Smooth muscle cell of the brain vasculature (primary cell): ENCODE results near the gene EQTN.

Experiments
- DNase-seq: peaks from one replicate; pipeline ENCODE4 v3.0.0-alpha.2; 2012; ENCODE audit warnings: low read depth, low spot score

EQTN gene

DNA sequence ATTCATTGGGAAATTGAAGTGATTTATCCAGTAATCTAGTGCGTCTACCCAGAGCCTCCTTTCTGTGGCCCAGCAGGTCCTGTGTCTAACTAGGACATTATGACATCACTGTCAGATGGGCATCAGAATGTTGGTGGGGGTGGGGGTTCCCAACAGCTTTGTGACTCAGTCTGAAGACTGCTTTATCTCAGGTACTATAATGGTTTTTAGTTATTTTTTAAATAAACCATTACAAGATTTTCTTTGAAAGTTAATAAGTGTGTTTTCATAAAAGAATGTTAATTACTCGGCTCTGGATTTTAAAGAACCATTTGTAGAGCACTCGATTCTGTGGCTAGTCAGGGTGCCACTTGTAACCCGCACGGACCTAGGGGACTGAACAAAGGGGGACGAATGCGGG is at the start of gene EQTN:
Gene EQTN (minus strand): TSS at position 101 of the 400 bp plus-strand sequence. CDS start 95 bp downstream, at position 6.
- DNase-seq: no peak

DNA sequence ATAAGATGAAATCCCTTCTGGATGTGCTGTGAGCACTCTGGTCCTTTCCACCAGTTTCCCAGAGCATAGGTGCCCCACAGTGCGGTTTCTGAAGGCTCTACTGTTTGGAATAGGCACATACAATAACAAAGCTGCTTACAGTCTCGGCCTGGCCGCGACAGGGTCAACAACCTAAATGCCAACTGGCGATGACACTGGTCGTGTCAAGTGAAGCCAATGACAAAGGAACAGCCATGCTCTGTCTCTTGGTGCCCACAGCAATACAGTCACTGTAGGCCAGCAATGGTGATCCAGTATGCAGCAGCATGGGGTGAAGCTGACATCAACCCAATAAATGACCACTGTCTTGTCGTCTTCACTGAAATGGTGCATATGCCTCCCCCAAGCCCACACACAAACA is 47.8 kb upstream of the EQTN start:
- DNase-seq: no peak

DNA sequence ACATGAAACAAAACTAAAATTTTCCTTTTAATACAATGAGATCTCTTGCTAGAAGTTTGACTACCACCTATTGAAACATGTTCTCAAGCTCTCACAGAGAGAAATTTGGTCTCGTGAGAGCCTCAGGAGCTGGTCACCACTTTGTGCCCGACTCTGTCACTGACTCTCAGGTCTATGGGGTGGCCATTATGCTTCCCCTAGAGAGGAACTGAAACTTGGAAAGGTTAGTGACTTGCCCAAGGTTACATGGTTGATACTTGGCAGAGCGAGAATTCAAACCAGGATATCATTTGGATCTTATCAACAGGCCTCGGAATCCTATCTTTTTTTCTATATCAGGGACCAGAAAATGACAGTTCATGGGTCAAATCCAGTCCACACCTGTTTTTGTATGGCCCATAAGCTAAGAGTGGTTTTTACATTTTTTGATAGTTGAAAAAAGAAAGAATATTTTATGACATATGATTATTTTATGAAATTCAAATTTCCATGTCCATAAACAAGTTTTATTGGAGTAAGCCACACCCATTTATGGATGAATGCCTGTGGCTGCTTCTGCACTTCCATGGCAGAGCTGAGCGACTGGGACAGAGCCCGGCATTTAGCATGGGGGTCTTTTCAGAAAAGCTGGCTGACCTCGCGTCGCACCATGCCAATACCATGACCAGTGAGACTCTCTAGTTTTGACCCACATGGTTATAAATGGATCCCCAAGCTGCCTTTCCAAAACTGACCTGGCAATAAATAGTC is 44.8 kb upstream of the EQTN start:
- DNase-seq: no peak

DNA sequence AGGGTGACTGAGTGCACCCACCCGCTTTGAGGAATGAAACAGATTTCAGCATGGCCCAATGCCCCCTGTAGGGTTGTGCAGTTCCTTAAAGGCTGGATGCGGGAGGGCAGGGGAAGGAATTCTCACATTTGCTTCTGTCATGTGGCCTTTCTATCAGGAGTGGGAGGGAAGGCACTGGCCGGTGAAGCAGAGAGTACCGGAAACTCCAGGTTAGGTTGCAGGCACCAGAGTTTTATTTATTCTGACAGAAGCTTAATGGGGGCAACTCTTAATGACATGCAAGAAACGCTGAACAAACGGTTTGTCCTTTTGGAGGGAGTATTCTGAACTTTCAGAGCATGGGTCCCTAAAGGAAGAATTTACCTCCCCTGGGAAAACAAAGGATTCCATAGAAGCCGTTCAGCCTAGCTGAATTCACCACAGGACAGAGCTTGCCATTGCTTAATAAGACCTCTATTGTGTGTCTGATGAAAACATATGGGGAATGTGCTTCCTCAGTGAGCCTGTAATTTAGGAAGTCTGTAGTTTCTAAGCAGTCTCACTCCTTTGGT is 44.1 kb upstream of the EQTN start:
- DNase-seq: no peak

DNA sequence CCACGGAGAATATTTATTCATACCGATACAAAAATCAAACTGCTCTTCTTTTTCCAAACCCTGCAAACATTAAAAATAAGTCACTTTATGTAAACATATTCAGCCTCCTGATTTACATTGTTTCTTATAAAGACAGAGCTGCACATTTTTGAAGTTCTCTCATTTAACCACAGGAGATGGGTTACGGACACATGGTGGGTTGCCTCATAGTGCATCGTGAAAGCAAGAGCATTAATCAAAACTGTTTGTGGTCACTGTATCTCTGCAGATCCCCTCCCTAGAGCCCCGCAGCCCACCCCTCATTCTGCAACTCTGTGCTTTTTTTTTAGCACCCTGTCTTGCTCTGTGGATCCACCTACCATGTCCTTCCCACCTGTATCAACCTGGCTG is 43.3 kb upstream of the EQTN start:
- no peak for DNase-seq

DNA sequence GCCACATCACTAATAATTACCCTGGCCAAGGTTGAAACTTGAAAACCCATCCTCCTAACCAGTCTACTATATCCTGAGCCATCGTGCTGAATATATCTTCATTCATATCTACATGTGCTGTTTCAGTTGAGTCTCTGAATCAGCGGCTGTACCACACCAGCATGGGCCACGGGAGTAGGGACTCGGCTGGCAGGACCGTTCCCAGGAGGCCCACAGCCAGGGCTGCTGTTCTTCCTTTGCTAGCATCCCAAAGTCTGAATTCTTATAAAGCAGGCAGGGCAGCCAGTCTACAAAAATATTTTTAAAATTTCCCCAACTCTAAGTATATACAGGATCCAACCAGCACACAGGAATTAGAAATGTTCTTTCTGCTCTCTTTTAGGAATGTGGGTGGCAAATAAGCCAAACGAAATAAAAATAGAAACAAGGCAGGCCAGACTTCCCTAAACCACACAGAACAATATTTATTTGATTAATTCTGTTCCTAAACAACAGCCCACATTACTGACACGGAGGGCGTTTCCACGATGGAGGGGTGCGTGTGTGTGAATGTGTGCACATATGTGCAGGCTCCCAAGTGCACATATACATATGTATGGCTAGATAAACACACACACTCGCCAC is 42.8 kb upstream of the EQTN start:
- no peak for DNase-seq

DNA sequence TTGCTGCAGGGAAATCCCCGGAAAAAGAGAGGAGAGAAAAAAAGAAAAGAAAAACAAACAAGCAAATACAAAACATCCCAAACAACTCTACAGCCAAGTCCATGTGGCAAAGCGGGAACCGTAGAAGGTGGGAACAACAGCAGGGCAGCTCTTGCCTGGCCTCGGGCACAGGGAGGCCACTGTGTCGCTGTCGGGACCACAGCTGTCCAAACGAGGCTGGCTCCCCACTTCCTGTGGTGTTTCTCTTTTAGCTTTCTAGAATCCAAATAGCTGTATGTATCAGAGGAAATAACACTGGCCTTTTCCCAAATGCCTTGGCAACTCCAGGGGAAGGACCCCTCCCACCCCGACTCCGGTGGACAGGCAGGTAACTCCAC is 41.6 kb upstream of the EQTN start:
- no peak for DNase-seq

DNA sequence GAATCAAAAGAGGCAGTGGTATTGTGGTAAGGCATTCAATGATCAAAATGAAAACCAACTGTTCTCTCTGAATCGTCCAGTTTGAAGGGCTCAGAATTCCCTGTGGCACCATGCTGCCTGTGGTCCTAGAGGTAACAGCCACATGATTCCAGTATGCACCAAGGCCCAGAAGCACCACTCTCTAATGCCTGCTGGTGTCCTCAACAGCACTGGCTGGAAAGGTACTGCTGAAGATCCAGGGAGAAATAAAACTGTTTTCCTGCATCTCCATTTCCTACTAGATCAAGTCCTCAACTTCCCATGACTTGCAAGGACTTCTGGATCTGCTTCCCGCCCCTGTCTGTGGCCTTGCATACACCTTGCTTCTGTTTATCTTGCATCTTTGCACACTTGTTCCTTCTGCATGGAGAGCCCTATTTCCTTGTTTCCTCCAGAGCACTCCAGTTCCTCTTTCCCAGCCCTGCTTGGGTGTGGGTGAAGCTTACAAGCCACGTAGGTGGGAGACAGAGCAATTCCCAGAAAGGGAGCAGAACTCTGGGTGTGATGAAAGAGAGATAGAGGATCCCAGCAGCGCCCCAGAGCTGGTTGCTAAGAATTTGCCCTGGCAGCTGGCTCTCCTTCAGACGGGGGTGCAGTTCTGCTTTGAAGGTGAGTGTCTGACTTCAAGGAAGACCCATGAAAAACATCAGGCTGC is 41.0 kb upstream of the EQTN start:
- no peak for DNase-seq

DNA sequence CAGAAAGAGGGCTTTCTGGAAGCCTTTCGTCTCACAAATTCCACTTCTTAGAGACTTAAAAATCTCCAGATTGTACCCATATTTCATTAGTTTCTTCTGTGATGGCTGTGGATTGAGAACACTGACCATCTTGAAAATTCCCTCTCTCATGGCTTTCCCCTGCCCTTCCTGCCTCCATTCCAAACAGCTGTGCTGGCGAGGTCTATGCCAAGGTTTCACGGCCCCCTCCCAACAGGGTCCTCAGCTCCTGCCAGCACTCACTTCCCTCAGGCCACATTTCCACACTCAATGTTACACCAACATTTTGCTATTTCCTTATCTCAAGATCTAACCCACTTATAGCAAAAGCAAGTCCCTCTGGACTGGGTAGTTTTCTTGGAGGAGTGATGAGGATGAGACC is 40.3 kb upstream of the EQTN start:
- DNase-seq: no peak

DNA sequence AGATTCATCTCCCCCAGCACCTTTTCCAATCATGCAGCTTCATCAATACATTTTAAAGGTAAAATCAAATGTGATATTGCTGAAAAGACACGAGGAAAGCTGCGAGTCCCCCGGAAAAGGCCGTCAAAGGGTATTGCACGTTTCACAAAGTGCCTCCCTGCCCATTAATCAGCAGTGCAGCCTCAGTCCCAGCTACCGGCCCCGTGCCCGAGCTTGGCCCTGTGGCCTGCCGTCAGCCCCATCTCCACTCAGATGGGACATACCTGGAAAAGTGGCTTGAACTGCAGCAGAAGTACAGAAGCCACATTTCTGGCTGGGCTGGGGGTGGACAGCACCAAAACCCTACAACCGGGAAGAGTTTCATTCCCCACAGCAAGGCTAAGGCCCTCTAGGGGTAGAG is 39.9 kb upstream of the EQTN start:
- DNase-seq: no peak

DNA sequence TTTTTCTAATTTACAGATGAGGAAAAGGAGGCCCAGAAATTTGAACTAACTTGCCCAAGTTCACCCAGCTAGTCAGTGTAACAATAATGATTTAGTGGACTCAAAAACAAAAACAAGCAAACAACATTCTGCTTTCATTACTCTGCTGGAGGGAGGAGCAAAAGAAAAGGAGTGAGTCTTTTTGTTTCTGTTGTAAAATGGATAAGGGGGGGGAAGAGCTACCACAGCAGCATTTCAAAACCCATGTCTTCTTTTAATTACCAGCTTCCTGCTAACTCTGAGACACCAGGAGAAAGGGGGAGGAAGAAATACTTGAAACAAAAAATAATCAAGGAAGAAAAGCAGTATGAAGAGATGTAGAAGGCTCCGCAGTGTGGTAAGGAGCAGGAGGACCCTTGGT is 39.2 kb upstream of the EQTN start:
- DNase-seq: no peak

DNA sequence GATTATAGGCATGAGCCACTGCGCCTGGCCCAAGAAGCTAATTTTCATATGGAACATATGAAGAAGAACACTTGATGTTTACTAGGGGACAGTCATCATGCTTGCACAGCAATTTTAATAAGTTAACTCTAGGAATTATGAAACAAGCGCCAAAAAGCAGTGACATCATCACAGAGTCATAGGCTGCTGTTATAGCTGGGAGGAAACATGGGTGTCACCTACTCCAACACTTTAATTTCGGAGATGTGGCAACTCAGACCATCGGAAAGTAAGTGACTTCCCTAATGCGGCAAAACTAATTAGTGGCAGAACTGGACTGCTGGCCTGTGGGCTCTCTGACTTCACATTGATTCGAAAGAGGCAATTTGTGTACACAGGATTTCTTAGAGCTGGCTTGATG is 38.1 kb upstream of the EQTN start:
- no peak for DNase-seq

DNA sequence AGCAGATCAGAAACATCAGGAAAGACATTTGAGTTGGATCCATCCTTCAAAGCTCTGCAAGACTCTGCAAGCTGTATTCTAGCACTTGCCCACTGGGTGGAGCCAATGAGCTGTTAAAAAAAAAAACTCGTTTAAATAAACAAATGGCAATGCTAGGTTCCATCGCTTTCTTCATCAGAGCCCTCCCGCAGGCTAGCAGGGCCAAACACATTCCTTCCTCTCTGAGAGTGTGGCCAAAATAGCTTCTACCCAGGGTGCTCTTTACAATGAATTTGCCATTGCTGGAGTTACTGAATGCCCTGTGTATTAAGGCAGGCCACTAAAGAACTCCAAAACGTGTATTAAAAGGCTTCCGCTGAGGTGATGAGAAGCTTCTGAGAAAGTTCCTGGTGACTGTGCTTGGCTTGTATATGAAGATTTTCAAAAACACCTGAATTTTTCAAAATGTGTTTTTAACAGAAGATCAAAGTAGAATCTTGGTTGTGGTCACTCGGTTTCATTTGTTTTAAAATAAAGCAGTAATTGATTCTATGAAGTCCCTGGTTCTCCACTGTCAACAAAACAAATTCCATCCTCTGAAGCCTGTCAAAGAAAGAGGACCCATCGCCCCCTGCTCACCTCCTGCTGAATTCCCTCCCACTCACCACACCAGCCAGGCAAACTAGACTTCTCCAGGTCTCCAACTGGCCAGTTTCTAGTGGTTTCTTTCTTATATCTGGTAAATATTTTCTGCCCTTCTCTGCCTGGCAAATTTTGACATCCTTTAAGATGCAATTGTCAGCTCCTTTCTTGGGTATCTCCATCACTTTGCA is 36.5 kb upstream of the EQTN start:
- peak; percentile 73 for DNase-seq

DNA sequence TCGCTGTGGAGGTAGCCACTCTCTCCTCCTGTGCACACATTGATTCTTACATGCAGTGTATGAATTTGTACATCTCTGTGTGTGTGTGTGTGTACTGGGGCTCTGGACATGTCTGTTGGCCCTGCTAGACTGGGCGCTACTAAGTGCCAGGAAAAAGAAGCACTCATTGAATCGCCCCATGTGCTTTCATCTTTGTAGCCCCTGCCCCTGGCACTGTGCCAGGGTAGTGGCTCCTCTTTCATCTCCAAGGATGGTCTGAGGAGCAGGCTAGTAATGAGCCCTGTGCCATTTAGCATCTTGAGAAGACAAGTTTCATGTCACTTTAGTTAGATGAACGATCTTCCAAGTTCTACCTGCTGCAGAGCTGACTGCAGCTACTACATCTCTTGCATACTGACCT is 34.4 kb upstream of the EQTN start:
- no peak for DNase-seq

DNA sequence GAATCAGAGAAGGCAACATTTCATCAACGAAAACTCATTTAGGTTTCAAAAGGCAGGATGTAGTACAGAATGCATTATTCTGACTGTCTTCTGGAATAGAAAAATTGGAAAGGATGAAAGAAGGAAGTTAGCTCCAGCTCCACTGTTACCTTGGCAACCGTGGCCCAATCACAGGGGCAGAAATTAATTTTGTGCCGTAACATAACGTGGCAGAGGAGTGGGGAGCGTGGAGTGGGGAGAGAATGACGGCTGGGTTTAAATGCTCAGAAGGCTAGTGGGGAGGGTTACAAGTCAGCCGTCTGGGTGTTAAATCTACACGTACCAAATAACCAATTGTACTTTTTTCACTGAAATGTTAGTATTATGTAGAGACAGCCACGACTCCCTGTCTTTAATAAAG is 32.3 kb upstream of the EQTN start:
- no peak for DNase-seq

DNA sequence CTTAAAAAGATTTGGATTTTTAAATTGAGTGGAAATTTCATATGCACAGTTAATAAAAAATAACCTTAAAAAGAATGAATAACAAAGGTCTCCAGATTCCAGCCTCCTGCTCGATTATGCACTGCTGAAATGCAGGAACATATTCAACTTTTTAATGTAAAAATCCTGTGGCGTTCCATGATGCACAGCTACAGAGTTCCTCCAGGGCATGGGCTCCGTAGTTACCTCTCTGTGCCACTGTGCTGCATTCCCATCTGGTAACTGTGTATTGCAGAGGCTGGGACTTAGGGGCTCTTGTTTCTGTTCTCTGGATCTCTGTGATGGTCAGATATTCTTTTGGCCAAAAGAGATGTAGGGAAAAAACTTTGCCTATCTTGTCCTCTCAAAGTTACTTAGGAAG is 31.5 kb upstream of the EQTN start:
- no peak for DNase-seq

DNA sequence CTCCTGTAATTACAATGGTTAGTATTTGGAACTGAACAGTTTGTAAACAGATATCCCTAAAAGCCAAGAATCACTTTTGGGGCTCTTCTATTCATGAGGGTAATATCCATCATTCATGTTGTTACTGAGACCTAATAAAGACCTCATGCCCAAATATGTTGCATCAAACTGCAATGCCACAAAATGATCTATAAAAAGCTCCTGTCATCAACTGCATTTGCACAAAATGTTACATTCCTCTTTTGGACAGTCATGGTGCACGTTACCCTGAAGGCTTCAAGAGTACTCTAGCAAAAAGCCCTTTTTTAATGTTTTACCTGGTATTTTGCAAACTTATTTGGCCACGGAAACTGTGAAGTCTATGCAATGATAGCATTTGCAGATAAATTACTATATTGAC is 14.2 kb upstream of the EQTN start:
- no peak for DNase-seq

DNA sequence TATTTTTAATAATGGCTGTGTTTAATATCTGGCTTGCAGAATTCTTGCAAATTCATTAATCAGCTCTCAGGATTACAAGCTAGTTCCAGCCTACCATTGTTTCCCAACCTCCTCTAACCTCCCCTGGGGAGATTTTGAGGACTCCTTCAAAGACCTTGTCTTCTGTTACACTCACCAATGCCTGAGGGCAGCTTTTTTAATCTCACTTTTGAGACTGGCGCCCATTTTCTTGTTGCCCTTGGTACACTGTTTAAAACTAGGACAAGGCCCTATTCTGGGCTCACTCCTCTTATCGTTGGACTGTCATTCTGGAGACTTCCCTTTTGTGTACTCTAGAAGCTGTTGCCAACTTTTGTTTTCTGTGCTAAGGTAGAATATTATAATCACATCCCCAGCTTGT is 13.6 kb upstream of the EQTN start:
- no peak for DNase-seq

DNA sequence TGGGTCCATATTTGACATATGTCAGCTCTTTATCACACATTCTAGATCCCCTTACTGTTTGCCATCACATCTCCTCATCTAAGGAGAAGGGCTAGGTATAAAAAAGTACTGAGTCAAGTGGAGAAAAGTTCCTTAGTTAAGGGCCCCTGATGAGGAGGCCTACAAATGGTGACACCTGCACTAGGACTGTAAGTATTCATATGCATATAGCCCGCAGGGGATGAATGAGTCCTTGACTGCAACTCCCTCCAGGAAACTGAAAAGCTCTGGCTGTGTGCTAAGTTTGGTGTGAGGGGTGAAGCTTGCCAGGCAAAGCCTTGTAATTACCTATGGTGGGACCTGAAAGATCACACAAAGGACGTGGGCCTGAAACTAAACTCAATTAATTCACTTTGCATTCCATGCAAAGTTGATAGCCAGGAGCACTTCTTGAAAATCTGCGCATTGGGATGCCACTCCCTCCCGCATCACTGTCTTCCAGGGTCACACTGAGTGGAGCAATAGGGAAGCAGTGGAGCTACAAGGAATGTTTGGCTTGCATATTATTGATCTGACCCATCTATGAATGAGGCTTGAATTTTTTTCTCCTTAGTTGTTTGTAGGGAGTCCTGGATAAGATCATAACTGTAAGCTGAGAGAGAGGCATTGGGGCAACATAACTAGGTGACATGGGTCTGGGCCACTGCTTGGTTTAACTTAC is 11.9 kb upstream of the EQTN start:
- no peak for DNase-seq

DNA sequence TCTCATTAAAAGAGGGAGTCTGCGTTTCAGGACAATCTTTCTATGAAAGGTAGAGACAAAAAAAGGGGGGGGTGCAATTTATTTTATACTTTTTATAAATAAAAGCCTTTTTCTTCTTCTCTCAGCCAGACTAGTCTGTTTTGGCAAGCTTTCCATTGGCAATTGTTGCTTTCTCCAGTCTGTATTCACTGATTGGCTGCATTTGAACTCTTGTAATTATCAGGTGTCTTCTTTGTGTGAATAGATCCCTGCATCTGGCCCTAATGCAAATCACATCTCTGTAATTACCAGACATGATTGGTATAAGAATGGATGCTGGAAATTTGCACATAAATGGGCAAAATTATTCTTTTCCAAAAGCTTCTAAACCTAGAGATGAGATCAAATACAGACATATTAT is 7.6 kb upstream of the EQTN start:
- DNase-seq: no peak

DNA sequence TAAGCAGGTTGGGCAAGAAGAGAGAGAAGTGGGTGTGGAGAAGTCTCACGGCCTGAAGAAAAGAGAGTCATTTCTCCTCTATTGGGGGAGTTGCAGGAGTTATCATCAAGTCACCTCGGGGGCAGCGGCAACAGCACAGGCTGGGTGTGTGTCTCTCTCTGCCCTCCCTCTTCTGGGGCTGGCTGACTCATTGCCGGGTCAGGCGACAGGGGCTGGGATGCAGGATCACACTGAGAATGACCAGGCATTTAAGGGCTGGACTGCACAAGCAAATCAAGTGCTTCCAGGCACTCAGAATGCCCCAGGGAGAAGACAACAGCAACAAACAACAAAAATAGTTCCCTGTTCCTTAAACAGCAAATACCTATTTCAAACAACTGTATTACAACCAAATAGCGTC is 6.3 kb upstream of the EQTN start:
- DNase-seq: no peak
